NCI-H524 (cell line): ENCODE measurements around the gene KRT83.
A peak's percentile ranks its signal among the peaks of the same experiment; 100 is the strongest.

ENCODE experiments used
- DNase-seq, 2 experiments: peaks; one replicate each; lab custom pipeline; 2025; lab: John Stamatoyannopoulos, UW

Gene KRT83

DNA sequence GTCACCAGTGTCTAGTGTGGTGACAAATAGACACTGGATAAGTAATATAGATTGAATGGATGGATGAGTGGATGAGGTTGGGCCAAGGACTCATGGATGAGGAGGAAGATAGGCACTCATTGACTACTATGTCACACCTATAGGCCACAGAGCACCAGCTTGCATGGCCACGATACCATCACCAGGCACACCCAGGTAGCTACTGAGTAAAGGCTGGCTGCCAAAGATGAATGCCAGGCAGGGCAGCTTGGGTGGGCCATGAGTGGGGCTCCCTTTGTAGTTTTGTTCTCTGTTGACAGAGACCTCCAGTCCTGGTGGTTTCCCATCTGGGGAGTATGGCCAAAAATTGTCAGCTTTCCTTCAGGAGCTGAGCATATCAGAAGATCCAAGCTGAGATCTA lies 11.2 kb upstream of the KRT83 start:
- no peak for DNase-seq

DNA sequence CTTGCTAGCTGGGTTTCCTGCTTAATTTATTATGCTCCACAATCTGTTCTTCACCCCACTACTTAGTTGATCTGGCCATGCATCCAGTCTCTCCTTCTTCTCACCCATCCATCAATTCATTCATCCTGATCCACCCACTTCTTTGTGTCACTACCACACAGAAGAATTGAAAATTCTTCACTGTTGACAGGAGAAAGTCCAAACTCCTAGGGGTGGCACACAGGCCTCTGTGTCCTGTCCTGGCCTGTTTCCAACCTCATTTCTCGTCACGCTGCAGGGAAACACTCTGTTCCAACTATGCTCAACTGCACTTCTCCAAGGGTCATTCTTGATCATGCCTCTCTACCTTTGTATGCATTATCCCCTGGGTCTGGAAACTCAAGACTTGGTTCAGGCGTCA lies 10.6 kb upstream of the KRT83 start:
- DNase-seq = no peak

DNA sequence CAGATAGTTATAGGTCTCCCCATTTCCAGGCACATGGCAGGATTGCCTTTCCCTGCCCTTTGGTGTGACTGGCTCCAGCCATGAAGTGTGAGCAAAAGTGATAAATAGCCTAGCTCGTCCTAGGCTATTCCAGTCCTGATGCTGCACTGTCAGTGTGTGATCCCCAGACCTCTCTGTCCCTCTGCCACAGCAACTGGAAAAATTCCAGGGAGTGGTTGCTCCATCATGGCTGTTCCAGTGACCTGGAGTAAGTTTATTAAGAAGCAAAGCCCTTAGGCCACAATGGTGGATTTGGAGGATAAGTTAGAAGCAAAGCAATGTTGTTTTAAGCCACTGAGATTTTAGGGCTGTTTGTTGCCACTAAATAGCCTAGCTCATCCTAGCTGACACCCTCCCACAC lies 9.8 kb upstream of the KRT83 start:
- no peak for DNase-seq

DNA sequence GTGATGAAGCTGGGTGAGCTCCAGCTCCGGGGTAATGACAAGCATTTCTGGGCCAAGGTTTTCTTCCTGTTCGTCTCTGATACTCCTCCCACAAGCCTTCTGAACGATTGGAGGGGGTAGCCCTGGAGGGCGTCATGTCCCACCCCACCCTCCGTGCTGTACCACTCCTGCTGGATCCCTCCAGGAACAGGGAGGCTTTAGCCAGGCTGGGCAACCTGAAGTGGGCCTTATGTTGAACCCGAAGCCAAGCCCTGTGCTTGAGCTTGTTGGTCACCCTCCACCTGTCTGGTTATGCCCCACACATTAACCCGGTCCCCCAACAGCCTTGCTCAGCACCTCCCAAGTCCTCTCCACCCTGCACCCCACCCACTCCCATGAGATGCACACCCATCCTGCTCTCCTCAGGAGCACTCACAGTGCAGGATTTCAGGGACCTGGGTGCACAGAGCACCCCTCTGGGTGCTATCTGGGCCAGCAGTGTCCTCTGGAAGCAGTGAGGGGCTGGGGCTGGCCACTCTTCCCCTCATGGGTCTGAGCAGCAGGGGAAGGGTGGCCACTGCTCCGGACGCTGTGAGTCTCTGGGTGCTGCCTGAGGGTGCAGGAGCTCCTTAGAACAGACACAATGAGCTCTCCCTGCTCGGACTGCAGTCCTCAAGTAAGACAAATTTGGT lies 6.8 kb upstream of the KRT83 start:
- DNase-seq = no peak

DNA sequence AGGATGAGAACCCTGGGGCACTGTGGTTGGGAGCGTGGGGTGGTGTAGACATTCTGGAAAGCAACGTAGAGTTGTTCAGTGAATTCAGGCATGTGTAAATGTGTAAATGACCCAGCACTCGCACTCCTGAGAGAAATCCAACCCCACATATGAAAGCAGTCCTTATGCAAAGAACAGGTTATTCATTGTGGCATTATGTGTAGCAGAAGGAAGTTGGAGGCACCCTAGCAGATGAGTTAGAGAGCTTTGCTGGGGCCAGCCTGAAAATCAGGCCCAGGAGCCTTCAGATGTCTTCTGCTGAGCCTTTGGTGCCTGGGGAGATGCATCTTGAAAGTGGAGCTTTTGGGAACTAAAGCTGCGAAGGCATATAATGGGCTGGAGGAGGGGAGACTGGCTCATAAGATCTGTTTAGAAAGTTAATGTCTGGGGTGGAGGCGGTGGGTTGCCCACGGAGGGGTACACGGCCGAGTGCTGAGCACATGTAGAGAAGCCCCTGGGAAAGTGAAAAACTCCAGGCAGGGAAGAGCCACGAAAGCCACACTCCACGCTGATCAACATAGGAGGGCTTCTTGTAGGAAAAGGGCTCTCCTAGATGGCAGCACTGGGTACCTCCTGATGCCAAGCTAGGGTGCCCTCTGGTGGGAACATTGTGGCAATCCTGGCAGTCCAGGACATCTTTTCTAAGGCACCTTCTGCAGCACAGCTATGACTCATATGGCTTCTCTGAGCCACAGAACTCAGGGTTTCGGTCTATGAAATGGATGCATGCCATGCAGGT lies 6.0 kb upstream of the KRT83 start:
- DNase-seq = peak; percentile 78 to 85

DNA sequence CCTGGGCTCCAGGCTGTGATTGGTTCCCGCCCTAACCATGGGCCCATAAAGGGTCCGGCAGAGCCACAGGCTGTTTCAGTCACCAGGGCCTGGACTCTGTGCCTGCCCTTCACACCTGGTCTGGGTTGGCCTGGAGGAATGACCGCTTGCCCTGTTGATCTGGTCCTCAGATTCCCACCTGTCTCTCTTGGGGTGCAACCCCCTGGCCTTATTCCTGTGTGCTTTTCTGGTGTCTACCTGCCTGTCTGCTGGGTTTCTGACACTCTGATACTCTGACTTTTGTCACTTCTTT lies 2.9 kb upstream of the KRT83 start:
- DNase-seq = no peak

DNA sequence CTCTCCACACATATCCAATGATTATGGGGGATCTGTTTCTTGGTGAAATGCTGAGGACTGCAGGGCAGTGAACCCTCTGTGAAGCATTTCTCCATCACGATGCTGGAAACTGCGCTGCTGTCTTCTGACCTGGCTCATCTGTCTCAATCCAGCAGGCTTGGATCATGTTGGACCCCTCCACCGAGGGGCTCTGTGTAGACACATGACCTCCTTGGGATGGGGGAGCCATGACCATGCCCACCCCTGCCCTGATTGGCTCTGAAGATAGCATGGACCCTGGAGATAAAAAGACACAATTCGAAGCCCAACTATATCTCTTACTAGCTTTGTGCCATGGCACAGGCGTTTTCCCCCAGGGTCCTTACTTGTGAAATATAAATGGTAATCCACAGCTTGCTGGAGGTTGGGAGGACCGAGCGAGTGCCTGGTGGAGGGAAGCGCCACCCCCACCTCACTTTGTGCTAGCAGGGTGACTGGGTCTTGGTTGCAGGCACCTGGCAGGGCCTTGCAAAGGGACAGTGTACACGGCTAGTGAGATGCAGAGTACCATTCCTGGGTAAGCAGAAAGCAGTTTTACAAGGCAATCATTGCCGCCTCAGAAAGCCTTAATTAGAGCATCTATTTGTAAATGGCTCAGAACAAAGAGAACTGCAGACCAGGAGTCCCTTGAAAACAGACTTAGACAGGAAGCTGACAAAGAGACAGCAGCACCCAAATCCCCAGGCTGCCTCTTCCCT lies 2.4 kb upstream of the KRT83 start:
- no peak for DNase-seq

DNA sequence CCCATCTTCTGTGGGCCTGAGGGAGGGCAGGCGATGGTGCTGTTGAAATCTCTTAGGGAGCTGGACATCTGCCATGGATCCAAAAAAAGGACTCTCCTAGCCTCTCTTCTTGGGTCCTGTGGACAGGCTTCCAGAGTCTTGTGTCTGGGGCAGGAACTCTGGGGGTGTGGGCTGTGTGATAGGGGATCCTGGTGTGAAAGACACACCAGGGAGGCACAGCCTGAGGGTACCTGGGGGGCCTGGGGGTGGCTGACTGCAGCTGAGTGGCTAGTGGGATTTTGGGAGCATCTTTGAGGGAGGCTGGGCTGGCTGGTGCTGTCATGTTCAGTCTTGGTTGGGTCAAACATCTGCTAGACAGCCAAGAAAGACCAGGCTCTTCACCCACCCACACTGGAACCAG lies 1.8 kb upstream of the KRT83 start:
- DNase-seq = no peak

DNA sequence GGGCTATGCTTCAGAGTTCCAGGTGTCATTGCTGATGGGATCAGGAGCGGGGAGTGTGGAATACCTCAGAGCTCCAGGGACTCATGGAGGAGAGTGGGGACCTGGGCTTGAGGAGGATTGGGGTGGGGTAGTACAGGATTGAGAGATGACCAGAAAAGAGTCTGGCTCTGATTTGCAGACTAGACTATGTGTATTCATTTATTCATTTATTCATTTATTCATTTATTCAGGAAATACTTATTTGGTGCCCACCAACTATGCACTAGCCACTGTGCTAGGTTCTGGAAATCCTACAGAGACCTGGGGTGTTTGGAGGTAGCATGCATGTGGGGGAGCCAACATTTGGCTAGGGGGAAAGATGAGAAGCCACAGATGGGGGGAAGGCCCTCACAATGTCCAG lies 871 bp upstream of the KRT83 start:
- no peak for DNase-seq

DNA sequence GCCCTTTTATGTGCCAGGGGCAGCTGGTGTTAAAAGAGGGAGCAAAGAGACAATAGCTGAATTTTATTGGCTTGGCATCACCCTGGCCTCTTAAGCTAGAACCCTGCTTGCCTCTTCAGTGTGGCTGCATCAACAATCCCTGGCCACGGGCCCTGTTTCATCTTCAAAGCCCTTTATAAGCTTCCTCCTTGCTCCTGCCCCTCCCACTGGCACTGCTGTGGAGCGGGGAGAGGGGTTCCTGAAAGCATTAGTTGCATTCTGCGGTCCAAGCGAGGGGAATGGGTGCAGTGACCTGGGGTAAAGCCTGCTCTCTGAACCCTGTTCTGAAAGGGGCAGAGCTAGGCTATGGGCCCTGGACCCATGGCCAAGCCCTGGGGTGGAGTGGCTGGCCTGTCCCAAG lies 220 bp upstream of the KRT83 start:
- no peak for DNase-seq

DNA sequence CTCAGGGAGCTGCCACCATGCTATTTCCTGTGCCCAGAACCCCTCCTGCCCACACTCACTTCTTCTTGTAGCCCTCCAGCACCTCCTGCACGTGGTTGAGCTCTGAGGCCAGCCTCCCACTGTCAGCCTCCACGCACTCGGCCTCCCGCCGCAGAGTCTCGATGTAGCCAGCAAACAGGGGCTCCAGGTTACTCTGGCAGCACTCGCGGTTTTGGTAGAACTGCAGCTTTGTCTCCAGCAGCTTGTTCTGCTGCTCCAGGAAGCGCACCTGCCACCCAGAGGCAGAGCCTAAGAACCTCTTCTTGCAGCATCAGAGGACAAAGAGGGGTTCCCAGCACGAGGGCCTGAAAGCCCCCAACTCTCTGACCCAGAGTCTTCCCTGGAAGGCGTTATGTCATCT lies 2.1 kb downstream of the KRT83 start:
- DNase-seq = peak in 1 of 2 experiments; percentile 18

DNA sequence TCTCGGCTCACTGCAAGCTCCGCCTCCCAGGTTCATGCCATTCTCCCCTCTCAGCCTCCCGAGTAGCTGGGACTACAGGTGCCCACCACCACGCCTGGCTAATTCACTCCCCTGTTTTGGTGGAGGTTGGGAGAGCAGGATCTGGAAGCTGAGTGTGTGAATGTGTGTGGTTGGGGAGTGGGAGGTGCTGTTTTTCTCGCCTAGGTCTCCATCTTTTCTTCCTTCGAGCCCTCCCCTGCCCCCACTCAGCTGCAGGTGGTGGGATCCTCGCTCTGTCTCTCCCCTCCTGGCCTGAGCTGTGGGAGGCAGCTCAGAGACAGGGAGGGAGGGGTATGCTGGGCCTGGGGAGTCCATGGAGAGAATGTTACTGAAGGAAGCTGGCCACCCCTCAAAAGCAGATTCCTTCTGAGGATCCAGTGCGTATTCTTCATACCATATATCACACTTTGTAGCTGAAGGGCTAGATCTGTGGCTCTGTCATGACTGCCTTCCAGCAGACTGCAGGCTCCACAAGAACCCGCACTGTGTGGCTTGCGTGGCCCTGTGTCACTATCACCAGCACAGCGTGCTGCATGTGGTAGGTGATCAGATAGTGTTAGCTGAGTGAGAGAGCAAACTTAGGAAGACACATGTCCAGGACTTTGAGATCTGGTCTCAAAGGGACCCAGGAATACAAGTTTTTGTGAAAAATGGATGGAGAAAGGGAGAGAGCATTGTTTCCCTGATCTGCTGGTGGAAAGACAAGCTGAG lies 2.8 kb downstream of the KRT83 start:
- no peak for DNase-seq

DNA sequence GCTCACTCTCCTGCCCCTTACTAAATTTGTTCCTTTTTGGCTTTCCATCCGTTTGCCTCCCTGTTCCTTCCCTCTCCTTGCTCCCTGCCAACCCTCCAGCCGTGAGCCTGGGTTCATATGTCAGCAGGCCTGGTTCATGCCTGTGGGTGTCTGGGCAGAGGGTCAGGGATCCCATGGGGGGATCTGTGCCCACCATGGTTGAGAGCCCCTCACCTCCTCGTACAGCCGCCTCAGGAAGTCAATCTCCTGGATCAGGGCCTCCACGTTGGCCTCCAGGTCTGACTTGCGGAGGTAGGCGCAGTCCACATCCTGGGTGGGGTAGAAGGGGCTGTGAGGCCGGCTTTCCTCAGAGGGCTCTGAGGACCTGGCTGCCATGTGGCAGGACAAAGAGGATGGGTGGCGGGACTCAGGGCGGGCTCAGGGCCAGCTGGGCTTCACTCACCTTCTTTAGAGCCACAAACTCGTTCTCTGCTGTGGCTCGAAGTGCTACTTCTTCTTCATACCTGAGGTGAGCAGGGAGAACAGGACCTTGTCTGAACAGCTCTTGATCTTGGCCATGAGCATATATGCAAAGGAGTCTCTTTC lies 3.6 kb downstream of the KRT83 start:
- no peak for DNase-seq

DNA sequence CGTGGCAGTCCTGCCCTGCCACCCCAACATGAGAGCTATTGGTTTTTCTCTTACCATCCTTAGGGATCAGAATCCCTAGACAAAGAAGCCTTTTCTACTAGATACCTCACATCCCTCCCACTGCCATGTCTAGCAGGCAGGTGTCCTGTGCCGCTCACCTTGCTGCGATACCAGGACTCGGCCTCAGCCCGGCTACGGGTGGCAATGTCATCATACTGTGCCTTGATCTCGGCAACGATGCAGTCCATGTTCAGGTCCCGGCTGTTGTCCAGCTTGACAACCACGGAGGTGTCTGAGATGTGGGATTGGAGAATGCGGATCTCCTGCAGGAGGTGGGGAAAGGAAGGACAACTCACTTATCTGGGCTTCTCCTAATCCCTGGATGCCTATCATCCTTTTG lies 4.5 kb downstream of the KRT83 start:
- no peak for DNase-seq

DNA sequence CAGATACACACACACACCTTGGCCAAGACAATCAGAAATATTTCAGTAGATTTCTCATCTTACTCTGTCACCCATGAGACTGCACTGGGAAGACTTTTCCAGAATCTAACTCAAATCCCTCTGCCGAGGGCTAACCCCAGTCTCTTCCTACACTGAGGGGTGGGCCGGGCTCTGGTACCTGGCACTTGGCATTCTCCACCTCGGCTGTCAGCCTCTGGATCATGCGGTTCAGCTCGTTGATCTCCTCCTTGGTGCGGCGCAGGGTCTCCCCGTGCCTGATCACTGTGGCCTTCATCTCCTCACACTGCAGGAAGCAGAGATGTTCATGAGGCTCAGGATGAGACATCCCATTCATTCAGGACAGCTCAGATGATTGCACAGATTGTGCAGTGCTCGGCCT lies 4.9 kb downstream of the KRT83 start:
- no peak for DNase-seq

DNA sequence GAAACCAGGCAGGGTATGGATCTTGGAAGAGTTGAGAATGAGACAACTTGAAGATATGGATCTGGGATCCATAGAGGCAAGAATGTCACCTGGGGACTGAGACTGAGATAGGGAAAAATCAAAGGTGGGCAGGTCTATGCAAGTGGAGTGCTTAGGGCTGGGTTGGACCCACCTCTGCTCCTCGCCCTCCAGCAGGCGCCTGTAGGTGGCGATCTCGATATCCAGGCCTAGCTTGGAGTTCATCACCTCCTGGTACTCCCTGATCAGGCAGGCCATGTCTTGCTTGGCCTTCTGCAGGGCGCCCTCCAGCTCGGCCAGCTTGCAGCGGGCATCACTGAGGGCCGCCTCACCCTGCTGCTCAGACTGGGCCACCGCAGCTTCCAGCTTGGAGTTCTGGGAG lies 5.5 kb downstream of the KRT83 start:
- DNase-seq = peak in 1 of 2 experiments; percentile 16

DNA sequence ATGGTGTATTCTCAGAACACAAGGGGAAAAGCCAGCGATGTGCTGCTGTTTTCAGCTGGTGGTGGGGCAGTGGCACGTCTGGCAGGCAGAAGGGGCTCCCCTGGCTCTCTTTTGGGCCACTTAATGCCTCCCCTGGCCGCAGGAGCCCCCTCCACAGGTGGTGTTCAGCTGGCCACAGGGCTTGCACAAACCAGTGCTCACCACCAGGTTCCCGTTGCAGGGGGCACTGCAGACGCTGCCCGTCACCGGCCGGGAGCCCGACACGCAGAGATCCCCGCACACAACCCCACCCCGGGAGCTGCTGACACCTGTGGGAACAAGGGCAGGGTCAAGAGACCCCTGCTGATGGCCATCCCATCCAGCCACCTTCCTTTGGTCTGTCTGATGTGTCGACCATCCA lies 6.7 kb downstream of the KRT83 start:
- DNase-seq = no peak

DNA sequence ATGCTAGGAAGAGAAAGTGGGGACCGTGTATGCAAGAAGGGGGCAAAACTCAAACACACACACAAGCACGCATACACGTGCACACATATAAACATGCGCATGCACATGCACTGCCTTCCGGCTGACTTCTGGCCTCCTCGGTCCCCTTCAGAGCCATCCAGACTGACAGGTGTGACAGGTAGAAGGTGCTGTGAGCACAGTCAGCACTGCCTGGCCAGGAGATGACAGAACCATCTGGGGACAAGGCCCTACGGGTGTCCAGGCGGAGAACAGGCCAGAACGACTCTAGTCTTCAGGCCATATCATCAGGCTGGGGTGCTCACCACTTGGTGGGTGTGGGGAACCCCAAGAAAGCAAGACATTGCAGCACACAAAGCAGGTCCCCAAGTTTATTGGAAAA lies 7.3 kb downstream of the KRT83 start:
- DNase-seq = no peak

DNA sequence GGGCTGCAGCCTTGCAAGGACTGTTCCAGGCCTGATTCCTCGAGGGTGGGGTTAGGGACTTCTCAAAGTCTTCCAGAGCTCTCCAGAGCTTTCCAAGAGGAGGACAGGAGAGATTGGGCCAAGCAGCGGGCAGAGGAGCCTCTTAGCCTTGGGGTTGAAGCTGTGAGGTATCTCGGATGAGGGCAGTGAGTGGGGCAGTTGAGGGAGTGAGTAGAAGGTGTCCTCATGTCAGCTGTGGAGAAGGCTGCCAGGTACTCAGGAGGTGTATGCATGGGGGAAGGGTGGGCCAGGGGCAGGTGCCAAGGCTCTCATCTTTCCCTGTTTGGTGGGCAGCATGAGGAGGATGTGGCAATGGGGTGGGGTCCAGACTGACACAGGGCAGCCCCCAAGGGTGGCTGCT lies 7.7 kb downstream of the KRT83 start:
- no peak for DNase-seq

DNA sequence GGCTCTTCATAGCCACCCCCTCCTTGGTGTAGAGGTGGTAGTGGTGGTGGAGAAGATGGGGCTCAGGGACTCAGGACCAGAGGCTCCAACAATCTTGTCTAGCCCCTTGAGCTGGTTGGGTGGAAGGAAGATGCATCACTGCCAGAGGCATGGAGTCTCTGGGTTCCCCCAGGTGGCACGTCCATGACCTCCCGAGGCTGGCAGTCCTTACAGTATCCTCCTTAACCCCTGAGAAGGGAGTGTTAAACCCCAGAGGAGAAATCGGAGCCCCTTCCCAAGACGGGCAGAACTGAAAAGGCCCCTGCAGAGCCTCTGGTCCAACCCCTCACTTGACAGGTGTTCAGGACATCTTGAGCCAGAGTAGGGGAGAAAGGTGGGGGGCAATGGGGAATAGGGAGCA lies 9.1 kb downstream of the KRT83 start:
- DNase-seq = no peak

DNA sequence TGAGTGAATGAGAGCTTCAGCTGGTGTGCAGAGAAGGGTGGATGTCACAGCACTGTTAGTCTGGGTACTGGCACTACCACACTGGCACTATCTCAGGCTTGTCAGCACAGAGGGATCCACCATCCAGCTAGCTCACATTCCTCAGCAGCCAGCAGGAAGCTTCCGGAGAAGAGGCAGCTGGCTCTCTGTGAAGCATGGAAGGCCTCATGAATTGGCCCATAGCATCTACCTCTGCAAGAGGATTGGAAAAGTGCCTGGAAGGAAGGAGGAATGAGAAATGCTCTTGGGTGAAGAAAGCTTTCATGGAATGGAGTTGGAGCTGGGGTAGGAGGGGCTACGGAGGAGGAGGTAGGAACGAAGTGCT lies 9.9 kb downstream of the KRT83 start:
- no peak for DNase-seq

DNA sequence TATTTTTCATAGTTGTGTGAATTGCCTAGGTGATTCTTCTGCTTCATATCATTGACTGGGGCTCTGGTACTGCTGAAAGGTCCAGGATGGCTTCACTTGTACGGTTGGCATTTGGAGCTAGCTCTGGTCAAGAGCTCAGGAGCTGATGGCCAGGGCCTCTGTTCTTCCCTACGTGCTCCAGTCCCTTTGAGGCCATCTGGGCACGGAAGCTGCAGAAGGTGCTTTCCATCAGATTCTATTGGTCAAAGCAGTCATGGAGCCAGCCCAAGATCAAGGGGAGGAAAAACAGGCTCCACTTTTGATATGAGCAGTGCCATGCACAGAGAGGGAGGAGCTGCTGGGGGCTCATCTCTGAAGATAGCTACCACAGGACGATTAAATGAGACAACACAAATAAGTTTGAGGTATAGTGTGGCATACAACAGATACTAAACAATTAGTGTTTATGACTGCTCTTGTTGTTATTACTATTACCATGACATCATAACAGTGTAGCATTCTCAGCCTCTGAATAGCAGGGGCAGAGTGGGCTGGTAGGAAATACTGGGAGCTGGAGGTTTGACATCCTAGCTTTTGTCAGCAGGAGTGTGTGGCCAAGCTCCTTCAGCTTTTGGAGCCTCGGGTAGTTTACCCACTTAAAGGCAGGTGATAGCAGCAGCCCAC lies 10.4 kb downstream of the KRT83 start:
- DNase-seq = no peak
